Measurements from ENCODE around the gene SSMEM1. TPM values are rescaled to one million over a fixed set of nuclear protein-coding genes. Genes with fewer than 3 reads are reported as not detected.
A peak's percentile ranks its signal among the peaks of the same experiment; 100 is the strongest.
"Not testable (repeated sequence)": the region's sequence is repeated elsewhere in the genome, so short reads cannot be mapped to it uniquely, and the experiment has no call there.

Gene SSMEM1
- total RNA-seq, 3 donors from 2014 or later: not detected

- ATAC-seq (peak; percentile 79), DNase-seq (peak in 2 of 3 donors; percentile 74 to 78)
- Histone ChIP-seq H3K4me1 (ENCODE audit: low read depth) (no peaks in the 10 kb centered on the region), H3K36me3 (ENCODE audit: low read depth) (no peaks in the 10 kb centered on the region), H3K4me3 (no peak overlapping the region), H3K9me3 (no peaks in the 10 kb centered on the region)
- intact Hi-C loops (cut with DNase I, micrococcal nuclease): no loop called here
- TF ChIP-seq CTCF (IDR thresholded peaks at IDR 0.05): peak; percentile 33
Observed at GRCh38 chr7:130242198-130243014, 34.7 kb downstream of the SSMEM1 start.

DNA sequence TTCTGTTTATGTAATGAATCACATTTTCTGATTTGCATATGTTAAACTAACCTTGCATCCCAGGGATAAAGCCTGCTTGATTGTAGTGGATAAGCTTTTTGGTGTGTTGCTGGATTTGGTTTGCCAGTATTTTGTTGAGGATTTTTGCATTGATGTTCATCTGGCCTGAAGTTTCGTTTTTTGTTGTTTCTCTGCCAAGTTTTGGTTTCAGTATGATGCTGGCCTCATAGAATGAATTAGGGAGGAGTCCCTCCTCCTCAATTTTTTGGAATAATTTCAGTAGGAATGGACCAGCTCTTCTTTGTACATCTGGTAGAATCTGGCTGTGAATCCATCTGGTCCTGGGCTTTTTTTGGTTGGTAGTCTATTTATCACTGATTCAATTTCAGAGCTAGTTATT is 35.8 kb downstream of the SSMEM1 start:
- H3K36me3 ChIP-seq (ENCODE audit: low read depth); ATAC-seq; intact Hi-C loops (cut with DNase I, micrococcal nuclease); H3K9me3 ChIP-seq; DNase-seq; H3K4me1 ChIP-seq (ENCODE audit: low read depth); H3K4me3 ChIP-seq: not testable (repeated sequence)

DNA sequence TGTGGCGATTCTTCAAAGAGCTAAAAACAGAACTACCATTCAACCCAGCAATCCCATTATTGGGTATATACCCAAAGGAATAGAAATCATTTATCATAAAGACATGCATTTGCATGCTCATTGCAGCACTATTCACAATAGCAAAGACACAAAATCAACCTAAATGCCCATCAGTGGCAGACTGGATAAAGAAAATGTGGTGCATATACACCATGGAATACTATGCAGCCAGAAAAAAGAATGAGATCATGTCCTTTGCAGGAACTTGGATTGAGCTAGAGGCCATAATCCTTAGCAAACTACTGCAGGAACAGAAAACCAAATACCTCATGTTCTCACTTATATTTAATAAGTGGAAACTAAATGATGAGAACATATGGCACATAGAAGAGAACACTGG is 38.8 kb downstream of the SSMEM1 start:
- H3K9me3 ChIP-seq; DNase-seq; H3K4me3 ChIP-seq; ATAC-seq; intact Hi-C loops (cut with DNase I, micrococcal nuclease); H3K36me3 ChIP-seq (ENCODE audit: low read depth); H3K4me1 ChIP-seq (ENCODE audit: low read depth): not testable (repeated sequence)

DNA sequence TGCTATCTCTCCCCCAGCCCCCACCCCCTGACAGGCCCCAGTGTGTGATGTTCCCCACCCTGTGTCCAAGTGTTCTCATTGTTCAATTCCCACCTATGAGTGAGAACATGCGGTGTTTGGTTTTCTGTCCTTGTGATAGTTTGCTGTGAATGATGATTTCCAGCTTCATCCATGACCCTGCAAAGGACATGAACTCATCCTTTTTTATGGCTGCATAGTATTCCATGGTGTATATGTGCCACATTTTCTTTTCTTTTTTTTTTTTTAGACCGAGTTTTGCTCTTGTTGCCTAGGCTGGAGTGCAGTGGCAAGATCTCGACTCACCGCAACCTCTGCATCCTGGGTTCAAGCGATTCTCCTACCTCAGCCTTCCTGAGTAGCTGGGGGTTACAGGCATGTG is 41.2 kb downstream of the SSMEM1 start:
- DNase-seq; H3K4me3 ChIP-seq; H3K9me3 ChIP-seq; intact Hi-C loops (cut with DNase I, micrococcal nuclease); H3K4me1 ChIP-seq (ENCODE audit: low read depth); H3K36me3 ChIP-seq (ENCODE audit: low read depth); ATAC-seq: not testable (repeated sequence)

DNA sequence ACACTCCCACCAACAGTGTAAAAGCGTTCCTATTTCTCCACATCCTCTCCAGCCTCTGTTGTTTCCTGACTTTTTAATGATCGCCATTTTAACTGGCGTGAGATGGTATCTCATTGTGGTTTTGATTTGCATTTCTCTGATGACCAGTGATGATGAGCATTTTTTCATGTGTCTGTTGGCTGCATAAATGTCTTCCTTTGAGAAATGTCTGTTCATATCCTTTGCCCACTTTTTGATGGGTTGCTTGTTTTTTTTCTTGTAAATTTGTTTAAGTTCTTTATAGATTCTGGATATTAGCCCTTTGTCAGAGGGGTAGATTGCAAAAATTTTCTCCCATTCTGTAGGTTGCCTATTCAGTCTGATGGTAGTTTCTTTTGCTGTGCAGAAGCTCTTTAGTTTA is 42.0 kb downstream of the SSMEM1 start:
- H3K36me3 ChIP-seq (ENCODE audit: low read depth); ATAC-seq; intact Hi-C loops (cut with DNase I, micrococcal nuclease): not testable (repeated sequence)

DNA sequence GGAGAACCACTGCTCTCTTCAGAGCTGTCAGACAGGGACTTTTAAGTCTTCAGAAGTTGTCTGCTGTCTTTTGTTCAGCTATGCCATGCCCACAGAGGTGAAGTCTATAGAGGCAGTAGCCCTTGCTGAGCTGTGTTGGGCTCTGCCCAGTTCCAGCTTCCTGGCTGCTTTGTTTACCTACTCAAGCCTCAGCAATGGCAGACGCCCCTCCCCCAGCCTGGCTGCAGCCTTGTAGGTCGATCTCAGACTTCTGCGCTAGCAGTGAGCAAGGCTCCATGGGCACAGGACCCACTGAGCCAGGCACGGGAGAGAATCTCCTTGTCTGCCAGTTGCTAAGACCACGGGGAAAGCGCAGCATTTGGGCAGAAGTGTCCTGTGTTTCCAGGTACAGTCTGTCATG is 46.9 kb downstream of the SSMEM1 start:
- H3K9me3 ChIP-seq: peaks cover 31% of the 10 kb centered on the region
- H3K36me3 ChIP-seq (ENCODE audit: low read depth): no peaks in the 10 kb centered on the region
- no peaks in the 10 kb centered on the region for H3K4me1 ChIP-seq (ENCODE audit: low read depth)
- H3K4me3 ChIP-seq: no peak overlapping the region
- intact Hi-C loops (cut with DNase I, micrococcal nuclease): no loop called here
- DNase-seq (no peak), ATAC-seq (no peak)
- no peak for TF ChIP-seq CTCF (IDR thresholded peaks at IDR 0.05)

More for the DNA sequence above, 42.0 kb downstream of the SSMEM1 start:
- not testable (repeated sequence) for H3K9me3 ChIP-seq; H3K4me3 ChIP-seq; DNase-seq; H3K4me1 ChIP-seq (ENCODE audit: low read depth)

GRCh38 chr7:130256704-130257103 is 49.0 kb downstream of the SSMEM1 start:
- ATAC-seq (no peak), DNase-seq (no peak)
- no peak for TF ChIP-seq CTCF (IDR thresholded peaks at IDR 0.05)
- Histone ChIP-seq H3K36me3 (ENCODE audit: low read depth) (no peaks in the 10 kb centered on the region), H3K9me3 (peaks cover 36% of the 10 kb centered on the region), H3K4me1 (ENCODE audit: low read depth) (no peaks in the 10 kb centered on the region), H3K4me3 (no peak overlapping the region)
- intact Hi-C loops (cut with DNase I, micrococcal nuclease): no loop called here

All from mucosa of descending colon (tissue), 3 donors.